GM20431 (cell line): ENCODE results near the gene CCDC88C.
"Not testable (repeated sequence)": the region's sequence is repeated elsewhere in the genome, so short reads cannot be mapped to it uniquely, and the experiment has no call there.

Experiments
- in situ Hi-C: fragments of 300-500 bp; cut with MseI, MboI; formaldehyde crosslinking; loops from one replicate; pipeline ENCODE4 v1.15.0; 2020; ENCODE audit warnings: low sequenced_read_pairs; ENCODE audit not compliant: unreplicated experiment

Gene CCDC88C

GRCh38 chr14:91244501-91244901 is 173.1 kb downstream of the CCDC88C start, which contains the start of gene GPR68:
Gene GPR68 (minus strand): TSS chr14:91244704. CDS start chr14:91235050, 9,654 bp downstream.
- in situ Hi-C loops, result no loop called here

DNA sequence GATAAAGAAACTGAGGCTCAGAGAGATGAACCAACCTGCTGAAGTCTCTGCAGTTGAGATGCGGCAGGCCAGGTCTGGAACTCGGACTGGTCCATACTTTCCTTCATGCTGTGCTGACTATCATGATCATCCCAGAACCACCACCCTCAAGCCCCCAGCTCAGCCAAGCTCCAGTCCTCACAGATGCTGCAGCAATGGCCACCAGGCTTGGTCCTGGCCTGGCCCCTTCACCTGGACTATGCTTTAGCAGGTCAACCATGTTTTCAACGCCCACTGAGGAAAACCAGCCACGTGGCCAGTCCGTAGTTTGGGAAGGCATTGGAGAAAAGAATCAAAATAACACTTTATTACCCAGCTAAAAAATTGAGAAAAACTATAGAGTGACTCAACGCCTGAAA is 174.5 kb downstream of the CCDC88C start:
- in situ Hi-C loops, result no loop called here

DNA sequence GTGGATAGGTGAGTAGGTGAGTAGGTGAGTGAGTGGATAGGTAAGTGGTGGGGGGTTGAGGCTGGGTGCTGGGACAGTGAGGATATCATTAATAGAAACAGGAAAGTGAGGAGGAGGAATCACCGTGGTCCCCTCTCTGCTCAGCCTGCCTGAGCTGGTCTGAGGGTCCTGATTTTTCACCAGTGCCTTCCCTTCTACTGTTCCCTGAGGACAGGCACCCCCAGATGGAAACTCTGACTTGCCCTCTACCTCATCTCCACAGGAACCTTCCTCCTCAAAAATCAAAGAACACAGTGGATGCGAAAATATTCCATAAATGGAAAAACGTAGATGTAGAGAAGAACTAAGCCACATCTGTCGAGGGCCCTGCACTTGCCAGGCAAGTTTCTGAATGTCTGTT is 175.0 kb downstream of the CCDC88C start:
- in situ Hi-C loops, result no loop called here

- in situ Hi-C loops, result no loop called here
Measured at GRCh38 chr14:91241863-91242262, 175.8 kb downstream of the CCDC88C start.

DNA sequence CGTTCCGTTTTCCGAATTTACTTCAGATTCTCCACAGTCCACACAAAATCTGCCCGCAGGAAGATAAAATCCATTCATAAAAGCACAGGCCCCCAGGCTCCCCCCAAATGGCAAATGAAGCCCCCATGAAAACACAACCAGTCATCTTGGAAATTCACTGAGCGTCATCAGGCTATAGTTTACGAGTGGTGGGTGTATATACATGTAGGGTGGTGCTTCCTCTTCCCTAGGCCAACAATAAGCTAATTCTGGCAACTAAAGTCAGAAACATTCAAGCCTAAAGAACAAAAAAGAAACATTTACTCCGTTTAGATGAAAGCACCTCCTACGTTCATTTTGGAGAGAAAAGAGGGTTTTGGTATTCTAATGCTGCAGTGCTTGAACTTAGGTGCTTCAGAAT is 179.0 kb downstream of the CCDC88C start:
- in situ Hi-C loops, result no loop called here

- in situ Hi-C loops, result no loop called here
Measured at GRCh38 chr14:91238085-91238484, 179.5 kb downstream of the CCDC88C start.

GRCh38 chr14:91237219-91237618 is 180.4 kb downstream of the CCDC88C start:
- in situ Hi-C loops, result no loop called here

GRCh38 chr14:91235841-91236240 is 181.8 kb downstream of the CCDC88C start:
- in situ Hi-C loops, result no loop called here

- in situ Hi-C loops, result no loop called here
Measured at GRCh38 chr14:91234791-91235114, 182.9 kb downstream of the CCDC88C start.

DNA sequence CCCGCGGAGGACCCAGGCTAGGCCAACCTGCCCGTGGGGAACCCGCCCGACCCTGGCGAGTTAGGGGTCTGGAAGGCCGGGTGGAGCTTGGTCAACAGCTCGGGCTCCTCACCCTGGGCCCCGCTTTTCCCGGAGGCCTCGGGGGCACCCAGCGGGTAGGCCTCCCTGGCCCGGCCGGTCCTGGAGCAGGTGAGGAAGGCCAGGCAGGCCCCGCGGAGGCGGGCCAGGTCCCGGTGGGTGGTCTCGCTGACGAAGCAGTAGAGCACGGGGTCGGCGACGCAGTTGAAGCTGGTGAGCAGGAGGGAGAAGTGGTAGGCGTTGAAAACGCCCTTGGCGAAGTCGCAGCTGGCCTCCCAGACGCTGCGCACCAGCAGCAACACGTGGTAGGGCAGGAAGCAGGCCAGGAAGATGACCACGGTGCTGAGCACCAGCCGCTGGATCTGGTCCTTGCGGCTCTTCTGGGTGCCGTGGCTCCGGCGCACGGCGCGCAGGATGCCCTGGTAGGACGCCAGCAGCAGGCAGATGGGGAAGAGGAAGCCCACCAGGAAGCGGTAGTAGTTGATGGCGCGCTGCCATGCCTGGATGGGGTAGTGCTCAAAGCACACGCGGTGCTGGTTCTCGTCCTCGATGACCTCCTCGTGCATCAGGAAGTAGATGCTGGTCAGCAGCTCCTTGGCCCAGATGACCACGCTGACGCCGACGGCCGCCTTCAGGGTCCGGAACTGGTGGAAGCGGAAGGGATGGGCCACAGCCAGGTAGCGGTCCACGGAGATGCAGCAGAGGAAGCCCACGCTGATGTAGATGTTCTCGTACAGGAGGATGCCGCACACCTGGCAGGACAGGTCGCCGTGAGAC is 183.5 kb downstream of the CCDC88C start:
- in situ Hi-C loops, result no loop called here

- in situ Hi-C loops, result no loop called here
Measured at GRCh38 chr14:91232603-91233002, 185.0 kb downstream of the CCDC88C start.

GRCh38 chr14:91232052-91232451 is 185.6 kb downstream of the CCDC88C start:
- in situ Hi-C loops, result no loop called here

DNA sequence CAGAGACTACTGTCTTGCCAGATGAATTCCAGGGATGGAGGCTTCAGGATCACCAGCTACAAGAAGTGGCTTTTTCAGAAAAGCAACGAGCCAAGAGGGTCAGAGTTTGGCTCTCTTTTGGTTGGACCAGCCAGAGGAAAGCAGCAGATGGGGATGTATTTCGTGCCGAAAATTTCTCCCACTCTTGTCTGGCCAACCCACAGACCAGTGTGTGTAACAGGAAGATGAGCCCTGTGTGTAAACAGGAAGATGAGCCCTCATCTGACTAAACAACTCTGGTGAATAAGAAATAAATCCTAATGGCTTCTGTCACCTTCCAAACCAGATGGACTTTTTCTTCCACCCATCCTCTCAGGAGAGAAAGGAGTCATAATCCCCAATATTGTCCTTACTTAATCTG is 186.2 kb downstream of the CCDC88C start:
- in situ Hi-C loops, result no loop called here

GRCh38 chr14:91230397-91231035 is 187.1 kb downstream of the CCDC88C start:
- in situ Hi-C loops, result no loop called here

DNA sequence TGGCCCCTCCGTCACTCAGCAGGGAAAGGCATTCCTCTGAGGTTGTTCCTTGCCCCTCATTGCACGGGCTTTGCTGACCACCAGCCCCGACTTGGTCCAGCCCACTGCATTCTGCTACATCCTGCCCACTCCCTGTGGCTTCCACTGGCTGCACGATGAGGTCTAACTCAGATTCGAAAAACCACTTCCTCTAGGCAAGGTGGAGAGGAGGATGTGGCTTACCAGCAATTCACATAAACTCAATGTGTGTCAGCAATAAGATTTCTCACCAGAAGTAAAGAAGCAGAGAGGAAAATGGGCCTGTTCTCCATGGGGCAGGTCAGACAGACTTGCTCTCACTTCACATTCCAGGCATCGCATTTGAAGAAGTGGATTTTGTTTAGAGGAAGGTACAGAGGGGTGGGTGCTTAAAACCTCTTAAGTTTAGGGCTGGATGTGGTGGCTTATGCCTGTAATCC is 187.8 kb downstream of the CCDC88C start:
- in situ Hi-C loops, result no loop called here

GRCh38 chr14:91229005-91229382 is 188.6 kb downstream of the CCDC88C start:
- in situ Hi-C loops, result no loop called here

DNA sequence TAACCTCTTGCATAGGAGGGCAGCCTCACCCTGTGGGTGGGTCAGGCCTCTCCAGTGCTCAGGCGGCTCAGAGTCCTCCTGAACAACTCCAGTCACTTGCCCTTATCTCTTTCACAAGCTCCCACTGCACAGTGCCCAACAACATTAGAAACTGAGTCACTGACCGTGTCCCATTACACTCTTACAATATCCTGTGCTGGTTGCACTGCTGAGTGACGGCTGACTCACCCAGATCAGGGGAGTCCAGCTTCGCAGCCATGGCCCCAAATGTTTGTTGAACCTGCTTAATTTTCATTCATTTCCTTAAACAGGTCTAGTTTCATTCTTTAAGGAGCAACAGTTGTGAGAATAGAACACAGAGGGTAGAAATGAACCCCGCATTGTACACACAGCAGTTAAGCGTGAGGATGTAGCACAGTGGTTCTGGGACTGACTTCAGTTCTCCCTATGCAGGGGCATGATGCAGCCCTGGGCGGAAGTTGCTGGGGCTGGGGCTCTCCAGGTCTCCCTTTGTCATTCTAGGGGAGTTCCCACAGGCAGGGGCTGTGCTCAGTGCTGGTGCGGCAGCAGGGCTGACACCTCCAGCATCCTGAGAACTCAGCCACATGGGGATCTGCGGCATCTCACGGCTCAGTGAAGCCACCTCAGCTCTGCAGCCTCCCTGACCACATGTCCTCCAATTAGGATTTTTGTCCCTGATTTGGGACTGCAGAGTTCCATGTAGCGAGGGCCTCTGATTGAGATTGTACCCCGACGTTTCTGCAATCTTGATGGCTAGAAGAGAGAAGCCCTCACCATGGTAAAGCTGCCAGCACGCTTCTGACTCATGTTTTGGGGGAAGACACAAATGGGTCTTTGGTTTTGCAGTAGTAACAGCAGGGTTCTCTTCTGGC is 189.3 kb downstream of the CCDC88C start:
- in situ Hi-C loops, result no loop called here

DNA sequence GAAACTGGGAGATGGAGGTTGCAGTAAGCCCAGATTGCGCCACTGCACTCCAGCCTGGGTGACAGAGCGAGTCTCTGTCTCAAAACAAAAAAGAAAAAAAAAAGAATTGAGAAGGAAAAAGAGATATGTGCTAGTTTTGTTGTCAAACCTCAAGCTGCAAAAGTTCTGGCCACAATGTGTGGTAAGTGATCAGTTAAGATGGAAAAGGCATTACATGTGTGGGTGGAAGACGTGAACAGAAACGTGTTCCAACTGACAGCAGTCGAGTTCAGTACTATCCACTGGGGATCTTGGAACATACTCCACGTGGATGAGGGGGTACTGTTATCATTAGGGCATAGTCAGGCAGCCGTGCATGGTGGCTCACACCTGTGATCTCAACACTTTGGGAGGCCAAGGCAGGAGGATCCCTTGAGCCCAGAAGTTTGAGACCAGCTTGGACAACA is 190.4 kb downstream of the CCDC88C start:
- in situ Hi-C loops, result no loop called here

DNA sequence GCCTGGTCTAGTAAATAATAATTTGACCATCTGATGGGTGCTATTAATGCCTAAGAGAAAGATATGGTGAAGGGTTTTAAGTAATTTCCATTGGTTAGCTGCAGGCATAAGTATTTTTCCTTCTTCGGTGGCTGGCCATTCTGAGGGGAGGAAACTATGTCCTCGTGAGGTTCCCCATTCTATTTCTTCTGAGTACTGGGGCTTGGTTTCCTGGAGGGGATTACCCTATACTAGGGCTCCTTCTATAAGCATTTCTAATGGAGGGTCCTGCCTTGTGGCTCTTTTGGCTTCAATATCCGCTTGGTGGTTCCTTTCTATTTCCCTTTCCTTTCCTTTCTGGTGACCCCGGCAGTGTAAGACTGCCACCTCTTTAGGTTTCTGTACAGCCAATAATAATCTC is 191.3 kb downstream of the CCDC88C start:
- in situ Hi-C loops, result not testable (repeated sequence)

DNA sequence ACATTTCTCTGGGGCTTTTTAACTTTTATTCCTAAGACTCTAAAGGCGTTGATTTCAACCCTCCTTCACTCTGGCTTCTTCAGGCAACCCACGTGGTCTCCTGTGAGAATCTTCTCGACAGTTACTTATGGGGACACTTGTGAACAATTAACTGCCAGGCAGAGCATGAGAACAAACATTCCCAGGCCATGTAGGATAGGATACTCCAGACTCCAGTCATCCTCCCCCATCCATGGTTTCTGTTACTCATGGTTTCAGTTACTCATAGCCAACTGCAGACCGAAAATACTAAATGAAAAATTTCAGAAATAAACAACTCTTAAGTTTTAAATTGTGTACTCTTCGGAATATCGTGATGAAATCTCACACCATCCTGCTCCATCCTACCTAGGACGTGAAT is 192.6 kb downstream of the CCDC88C start:
- in situ Hi-C loops, result no loop called here
